Mesenteric fat pad (tissue), 1 donor: ENCODE measurements around the gene CLEC4F. TPM values are rescaled to one million over a fixed set of nuclear protein-coding genes. Genes with fewer than 3 reads are reported as not detected.

Experiments used
- DNase-seq: peaks from one replicate; pipeline ENCODE4 v3.0.0-alpha.2; 2020; ENCODE audit warnings: low spot score
- total RNA-seq: library from RNA; stranded (reverse); fragmentation: NEBNext Ultra II Directional; extraction: Animal tissue kit (Norgen Biotek cat#: 25700); gene quantifications from one replicate; pipeline ENCODE4 v1.2.1, GENCODE V29; 2021
- donor health status: DM: yes; HTN: yes; CAD: no.

The CLEC4F gene
- total RNA-seq, 1 donor from 2014 or later = 0.48 TPM

DNA sequence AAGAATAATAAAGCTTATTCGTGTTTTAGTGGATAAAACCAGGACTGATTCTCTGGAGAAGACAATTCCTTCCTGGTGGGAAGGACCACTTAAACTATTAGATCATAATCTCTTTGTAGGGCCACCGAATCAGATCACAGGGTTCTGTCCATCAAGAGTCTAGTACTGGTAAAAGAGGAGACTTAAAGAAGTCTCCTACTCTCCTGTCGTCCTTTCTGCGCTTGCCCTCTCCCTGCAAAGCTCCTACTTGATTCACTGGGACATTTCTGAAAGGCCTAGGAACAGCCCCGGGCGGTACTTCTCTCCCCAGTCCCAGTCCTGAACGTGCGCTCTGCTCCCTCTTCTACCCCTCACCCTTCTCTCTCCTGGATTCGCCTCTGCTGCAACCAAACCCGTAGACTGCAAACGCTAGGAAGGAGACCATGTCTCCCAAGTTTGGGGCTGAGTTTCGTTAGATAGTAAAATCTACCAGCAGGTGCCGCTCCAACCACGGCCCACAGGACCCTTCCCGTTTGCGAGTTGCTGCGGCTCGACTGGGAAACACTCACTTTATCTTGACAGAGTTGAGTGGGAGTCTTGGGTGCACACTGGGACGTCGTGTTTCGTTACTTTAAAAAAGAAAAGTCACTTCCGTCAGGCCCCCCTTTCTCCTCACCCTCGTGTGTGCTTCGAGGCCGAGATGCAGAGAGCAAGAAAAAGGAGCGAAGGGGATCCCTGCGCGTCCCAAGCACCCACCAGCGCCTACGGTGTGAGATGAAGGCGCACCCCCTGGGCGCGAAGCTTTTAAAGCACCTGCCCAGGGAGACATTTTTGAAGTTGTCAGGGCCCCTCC, 30.9 kb downstream of the CLEC4F start:
- DNase-seq = no peak

DNA sequence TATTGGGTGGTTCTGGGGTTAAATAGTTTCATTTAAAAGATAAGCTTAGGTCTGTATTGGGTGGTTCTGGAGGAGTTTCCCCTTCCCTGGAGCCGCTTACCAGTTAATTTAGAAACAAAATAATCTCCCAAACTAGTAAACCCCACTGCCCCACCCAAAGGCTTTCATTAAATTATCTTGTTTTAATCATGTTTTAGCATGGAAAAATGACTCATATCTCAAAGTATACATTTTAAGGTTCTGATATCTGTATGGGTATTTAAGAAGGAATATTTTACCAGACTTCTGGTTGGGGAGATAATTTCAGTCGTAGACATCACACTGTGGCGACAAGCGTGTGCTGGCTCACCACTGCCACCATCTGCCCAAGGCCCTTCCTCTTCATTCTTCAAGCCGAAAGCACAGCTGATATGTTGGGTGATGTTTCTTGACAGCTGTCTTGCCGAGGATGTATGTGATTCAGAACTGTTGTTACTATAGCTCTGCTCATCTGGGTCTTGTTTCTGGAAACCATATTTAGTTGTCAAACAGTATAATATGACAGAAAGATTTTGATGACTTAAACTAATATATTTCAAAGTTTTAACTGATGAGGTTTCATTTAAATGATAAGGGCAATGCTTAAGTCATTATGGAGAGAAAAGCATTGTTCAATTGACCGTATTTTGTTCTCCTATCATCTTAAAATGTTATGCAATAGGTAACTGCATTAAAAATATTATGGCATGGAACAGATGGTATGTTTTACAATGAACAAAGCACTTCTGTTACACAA, 35.1 kb downstream of the CLEC4F start:
- DNase-seq = no peak

DNA sequence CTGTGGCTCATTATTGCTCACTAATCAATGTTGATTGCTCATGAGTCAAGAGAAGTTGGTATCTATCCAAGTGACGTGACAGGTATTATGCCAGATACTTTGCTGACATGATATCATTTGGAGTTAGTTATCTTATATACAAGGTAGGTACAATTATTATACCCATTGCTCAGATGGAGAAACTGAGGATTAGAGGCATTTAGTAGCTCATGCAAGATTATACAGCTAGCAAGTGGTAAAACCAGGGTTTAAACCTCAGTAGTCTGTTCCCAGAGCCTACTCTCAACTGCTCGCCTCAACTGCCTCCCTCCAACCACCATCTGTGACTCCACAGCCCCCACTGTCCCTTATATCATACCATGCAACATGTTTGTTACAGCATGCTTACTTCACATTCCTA, 36.1 kb downstream of the CLEC4F start:
- no peak for DNase-seq

DNA sequence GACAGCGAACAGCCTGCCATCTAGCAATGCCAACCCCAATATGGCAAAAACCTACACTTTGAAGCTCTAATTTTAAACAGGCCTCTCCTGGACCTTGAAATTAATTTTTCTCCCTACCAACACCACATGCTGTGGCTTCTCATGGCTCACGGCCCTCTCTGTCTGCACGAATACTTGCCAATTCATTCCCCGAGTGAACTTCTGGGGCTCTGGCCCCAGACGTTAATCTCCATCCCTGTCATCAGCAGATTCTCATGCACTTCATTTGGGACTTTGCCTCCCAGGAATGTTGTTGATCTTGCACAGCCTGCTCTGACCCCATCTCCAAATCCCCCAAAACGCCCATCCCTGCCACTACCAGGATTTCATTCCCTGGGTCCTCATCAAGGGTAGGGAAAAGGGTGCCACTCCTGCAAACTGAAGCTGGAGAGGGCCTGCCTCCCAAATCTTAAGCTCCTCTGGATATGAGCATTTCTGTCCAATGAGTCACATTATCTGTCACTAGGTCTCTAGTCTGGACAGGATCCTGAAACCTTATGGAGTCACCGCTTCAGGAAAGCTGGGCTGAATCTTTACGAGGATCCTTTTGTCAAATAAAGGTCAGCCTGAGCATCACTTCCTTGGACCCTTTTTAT, 40.4 kb downstream of the CLEC4F start:
- DNase-seq = no peak

DNA sequence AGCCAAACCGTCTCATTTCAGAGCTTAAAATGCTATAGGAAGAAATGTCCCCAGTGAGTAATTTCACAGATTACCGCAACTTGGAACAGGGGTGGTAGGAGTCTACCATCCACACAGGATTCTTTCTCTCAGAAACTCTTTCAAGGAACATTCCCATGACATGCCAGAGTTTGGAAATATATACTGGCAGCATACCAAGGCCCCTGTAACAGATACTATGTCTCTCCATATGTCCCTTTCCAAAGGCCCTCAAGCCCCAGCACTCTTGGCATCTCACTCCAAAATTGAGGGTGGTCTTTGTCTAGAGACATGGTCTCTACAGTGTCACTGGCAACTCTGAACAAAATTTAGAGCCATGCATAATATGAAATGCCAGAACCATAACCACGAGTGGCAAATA, 40.9 kb downstream of the CLEC4F start:
- DNase-seq = no peak

DNA sequence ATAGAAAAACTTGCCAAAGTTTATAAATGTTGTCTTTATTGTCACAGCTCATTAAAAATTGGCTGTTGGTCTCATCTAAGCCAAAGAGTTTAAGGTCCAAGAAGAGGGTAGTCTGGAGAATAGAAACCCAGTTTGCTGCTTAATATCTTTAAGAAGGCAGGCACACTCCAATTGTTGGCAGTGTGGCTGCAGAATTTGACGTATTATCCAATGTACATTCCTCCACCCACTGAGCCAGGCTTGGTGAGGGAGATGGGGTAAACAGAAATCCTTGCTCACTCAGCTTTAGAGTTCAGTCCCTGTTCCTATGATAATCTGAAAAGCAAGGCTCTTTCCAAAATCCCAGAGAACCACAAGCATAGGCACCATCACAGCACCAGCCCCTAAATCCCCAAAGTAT, 41.7 kb downstream of the CLEC4F start:
- no peak for DNase-seq

DNA sequence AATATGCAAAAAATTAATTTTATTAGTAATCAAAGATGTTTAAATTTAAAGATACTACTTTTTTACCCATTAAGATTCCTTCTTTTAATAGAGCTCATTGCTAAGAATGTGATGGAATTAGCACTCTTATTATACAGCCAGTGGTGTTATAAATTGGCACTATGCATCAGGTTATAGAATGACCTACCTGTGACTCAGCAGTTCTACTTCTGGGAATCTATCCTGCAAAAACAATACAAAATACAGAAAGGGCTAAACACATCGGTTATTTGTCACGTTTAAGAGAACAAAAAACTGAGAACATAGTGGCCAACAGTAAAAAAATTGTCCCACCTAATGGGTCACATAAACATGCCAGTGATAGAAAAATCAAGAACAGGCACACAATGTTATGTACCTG, 42.9 kb downstream of the CLEC4F start:
- DNase-seq = no peak

DNA sequence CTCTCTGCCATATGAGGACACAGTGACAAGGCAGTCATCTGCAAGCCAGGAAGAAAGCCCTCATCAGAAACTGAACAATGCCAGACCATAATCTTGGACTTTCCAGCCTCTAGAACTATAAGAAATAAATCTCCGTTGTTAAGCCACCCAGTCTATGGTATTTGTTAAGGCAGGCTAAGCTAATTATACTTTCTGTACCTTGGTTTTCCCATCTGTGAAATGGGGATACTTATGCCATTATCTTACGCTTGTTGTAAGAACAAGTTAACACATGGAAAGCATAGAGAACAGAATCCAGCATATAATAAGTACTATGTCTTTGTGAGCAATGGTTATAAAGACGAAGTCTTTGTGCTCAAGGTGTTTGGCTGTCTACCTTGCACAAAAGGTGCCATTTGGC, 44.1 kb downstream of the CLEC4F start:
- DNase-seq = no peak

DNA sequence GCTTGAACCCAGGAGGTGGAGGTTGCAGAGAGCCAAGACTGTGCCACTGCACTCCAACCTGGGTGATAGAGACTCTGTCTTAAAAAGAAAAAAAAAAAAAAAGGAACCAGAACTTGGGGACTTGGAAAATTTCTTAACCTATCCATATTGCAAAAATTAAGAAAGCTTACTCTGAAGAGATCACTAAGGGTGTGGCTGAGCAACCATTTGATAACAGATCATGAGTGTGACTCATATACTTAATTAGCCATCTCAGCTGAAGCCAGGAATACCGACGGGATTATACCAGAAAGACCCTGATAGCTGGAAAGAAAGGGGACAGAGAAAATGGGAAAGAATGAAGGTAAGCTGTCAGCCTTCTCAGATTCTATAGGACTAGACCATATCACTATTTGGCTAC, 45.3 kb downstream of the CLEC4F start:
- no peak for DNase-seq

DNA sequence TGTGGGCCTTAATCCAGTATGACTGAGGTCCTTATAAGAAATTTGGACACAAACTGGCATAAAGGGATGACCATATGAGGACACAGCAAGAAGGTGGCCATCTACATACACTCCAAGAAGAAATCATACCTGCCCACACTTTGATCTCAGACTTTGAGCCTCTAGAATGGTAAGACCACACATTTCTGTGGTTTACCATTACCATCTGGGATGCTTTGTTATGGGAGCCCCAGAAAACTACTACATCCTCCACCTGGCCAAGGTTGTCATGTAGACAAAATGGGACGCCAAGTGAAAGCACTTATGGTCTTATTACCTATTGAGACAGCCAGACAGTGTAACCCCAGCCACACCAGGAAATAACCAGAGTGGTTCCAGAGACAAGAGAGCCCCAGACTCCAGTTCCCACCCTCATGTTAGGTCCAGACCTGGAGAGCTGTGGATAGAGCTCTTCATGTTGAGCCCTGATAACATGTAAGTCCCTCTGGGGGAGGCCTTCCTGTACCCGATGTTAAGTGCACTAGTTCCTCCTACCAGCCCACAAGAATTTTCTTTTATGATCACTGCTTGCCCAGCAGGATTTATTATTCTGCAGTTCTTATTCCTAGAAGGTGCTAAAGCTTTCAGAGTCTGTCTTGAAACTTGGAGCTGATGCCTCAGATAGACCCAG, 47.8 kb downstream of the CLEC4F start:
- DNase-seq = no peak

DNA sequence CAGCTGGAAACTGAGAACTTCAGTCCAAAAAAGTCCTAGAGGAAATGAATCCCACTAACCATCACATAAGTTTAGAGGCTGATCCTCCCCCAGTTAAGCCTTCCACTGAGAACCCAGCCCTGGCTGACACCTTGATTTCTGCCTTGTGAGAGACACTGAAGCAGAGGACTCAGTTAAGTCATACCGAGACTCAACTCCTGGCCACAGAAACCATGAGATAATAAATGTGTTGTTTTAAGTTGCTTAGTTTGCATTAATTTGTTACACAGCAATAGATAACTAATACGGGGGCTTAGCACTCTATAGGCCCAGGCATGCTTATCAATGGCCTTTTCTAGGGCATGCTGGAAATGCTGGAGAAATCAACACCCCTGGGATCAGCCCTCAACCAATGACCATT, 49.0 kb downstream of the CLEC4F start:
- DNase-seq = no peak

DNA sequence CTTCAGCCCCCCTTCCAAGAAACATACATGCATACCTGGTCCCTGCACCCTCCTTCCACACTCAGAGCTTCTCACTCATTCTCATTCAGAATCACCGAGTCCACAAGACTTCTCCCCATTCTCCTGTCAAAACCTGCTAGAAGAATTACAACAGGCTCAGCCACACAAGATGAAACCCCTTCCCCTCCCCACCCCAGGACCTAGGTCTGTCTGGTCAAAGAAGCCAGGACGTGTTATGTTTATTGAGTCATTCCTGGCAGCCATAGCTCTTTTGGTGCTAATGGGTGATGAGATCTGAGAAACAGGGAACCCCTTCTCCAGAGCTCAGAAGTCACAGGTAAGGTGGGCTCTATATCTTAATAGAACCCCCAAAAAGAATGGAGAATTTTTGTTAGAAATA, 50.9 kb downstream of the CLEC4F start:
- DNase-seq = no peak

DNA sequence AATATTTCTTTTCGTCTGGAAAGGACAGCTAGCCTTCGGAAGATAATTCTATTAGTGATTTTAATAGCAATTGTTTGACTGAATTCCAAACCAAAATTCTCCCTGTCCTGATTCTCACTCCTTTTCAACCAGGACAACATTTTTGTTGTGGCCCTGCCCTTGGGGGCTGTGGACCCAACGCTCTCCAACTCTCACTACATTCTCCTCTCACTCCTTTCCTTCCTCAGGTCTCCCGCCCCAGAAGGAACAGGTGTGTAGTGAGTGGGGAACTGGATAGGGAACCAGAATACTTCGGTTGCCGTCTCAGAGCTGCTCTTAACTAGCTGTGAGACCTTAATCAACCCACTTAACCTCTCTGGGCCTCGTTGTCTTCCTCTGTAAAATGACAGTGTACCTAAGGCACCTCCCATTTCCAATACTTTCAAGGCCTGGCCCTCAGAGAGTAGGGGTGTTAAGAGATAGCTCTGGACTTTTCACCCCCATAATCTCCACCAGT, 51.8 kb downstream of the CLEC4F start:
- DNase-seq = no peak

DNA sequence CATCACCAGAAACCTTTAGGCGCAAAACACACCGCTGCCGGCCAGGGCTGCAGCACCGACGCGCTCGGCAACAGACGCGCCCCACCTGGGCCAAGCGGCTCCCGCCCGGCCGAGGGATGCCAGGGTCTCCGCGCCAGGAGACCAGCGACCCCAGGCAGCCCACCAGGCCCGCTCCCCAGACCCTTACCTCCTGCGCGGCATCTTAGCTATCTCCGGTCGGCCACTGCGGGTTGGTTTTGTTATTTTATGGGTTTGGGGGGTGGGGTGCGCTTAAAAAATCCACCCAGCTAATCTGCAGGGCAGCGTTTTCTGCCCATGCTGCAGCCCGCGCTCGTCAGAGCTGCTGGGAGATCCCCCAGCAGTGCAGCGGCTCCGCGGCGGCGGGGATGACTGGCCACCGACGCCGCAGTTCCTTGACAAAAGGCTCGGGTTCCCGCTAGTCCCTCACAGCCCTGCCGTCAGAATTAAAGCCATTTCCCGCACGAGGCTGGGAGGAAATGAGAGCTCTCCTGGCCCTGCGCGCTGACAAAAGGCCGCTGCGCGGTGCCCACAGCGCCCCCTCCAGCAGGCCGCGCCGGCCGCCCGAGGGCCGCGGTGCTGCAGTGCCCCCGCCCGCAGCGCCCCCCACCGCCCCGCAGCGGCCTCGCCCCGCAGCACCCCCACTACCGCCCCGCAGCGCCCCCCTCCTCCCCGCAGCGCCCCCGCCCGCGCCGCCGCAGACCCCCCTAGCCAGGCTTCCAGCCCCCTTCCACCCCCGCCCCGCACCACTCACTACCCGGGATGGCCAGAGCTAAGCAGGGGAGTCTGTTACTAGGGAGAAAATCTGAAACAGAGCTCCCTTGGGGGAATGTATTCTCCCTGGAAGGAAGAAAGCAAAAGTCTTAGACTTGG, 52.5 kb downstream of the CLEC4F start, which contains the start of gene ADD2:
Gene ADD2, minus strand, starts transcription at position 502 of the 891 bp plus-strand sequence. CDS start 61,792 bp downstream, outside the sequence.
- DNase-seq = no peak

DNA sequence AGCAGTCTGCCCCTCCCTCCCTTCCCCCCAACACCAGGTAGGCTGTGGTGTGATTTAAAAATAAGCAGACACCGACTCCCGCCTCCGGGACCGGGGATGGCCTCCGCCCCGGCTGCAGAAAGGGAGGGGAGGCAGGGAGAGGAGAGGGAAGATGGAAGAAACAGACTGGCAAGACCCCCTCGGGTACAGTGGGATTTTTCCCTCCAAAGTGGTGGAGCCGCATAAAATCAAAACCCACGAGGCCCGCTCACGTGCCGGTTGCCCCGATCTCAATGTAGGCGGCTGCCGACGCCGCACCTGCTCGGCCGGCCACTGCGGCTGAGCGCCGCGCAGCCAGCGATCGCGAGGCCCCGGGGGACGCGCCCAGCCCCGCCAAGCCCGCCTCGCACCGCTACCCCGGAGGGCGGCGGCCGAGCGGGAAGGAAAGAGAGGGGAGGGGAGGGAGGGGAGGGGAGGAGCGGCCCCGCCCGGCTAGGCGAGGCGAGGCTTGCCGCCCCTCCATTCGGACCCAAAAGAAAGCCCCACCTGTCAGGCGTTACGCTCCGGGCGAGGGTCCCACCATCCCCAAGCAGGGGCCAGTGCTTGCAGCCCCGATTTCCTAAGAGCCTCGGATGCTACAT, 53.2 kb downstream of the CLEC4F start:
- DNase-seq = no peak

DNA sequence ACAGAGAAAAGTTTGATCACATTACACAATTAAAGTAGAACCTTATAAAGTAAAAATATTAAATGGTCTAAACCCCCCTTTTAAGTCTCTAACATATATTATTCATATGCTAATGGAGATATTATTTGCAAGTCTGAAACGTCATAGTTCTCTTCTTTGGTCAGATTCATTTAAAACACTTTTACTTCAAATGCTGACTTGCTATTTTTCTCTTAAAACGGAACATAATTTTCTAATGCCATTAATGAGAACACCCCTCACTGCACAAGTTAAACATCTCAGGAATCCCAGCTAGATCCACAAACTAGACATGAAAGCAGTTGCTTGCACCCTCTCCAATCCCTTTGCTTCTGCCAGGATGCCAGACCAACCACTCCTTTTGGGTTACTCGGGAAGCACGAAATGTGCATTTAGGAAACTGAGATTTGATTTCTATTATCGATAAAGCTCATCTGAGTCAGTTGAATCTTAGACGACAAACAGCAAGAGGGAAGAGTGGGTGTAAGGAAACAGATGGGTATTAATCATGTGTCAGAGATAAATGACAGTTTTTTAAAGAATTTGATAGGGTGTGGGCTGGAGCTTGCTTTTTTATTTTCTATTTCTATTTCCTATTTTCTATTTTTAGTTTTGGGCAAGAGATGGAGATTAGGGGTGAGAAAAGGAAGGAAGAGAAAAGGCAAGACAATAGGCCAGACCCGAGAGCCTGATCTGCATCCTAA, 53.9 kb downstream of the CLEC4F start:
- no peak for DNase-seq

DNA sequence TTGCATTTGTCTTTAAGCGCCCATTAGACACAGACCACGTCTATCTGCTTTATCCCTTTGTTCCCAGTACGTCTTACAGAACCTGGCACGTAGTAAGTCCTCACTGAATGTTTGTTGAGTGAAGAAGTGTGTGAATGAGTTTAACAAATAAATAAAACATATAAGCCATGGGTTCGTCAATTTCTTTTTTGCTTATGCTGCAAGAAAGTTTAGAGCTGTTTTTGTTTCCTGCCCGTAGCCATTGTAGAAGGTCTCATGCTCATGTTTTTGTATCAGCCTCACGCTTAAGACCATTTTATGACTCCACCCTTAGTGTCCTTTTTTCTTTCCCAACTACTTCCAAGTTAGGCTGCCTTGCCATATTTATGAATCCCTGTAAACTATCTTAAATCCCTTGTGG, 54.9 kb downstream of the CLEC4F start:
- DNase-seq = no peak

DNA sequence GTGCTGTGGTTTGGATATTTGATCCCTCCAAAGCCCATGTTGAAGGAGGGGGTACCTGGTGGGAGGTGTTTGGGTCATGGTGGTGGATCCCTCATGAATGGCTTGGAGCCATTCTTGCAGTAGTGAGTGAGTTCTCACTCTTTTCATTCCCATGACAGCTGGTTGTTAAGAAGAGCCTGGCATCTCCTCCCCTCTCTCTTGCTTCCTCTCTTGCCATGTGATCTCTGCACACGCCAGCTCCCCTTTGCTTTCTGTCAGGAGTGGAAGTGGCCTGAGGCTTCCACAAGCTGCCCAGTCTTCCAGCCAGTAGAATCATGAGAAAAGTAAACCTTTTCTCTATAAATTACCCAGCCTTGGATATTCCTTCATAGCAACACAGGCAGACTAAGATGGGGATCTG, 61.0 kb downstream of the CLEC4F start:
- DNase-seq = no peak
